ENCODE data around the gene SPATC1L.

Gene SPATC1L

DNA sequence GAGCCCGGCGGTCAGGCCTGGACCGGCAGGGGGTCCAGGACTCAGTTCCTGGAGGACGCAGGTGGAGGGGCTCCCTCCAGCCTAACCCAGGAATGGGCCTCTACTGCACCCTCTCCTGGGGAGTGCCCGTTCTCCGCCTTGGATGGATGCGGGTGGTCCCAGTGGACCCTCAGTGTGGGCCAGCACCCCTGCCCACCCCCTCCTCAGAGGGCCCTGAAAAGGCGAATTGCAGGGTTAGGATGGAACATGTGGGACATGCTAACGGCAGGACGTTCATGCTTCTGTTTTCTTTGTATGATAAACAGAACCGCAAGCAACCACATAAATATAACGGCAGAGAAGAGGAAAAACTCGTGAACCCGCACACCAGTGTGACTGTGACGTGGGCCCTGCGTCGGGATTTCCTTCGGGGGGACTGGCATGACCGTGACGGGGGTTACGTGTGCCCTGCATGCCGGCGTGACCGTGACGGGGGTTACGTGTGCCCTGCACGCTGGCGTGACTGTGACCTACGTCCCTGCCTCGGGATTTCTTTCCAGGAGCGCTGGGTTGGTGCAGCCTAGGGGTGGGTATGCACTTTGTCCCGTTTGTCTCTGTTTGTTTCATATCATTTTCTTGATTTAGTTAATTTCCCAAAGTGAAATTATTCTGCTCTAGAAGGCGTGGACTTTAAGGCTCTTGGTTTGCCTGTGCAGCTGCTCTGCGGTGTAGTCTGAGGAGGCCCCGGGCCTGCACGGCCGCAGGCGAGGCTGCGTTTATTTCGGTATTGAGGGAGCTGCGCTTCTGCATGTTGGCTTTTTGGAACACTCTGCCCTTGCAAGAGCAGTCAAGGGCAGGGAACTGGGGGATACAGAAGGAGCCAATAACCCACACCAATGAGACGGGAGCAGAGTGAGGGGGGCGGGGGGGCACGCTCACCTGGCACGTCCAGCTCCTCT lies 32.0 kb downstream of the SPATC1L start:
- no peak for DNase-seq (ENCODE audit: low spot score)
- TF ChIP-seq, protein P1, sequence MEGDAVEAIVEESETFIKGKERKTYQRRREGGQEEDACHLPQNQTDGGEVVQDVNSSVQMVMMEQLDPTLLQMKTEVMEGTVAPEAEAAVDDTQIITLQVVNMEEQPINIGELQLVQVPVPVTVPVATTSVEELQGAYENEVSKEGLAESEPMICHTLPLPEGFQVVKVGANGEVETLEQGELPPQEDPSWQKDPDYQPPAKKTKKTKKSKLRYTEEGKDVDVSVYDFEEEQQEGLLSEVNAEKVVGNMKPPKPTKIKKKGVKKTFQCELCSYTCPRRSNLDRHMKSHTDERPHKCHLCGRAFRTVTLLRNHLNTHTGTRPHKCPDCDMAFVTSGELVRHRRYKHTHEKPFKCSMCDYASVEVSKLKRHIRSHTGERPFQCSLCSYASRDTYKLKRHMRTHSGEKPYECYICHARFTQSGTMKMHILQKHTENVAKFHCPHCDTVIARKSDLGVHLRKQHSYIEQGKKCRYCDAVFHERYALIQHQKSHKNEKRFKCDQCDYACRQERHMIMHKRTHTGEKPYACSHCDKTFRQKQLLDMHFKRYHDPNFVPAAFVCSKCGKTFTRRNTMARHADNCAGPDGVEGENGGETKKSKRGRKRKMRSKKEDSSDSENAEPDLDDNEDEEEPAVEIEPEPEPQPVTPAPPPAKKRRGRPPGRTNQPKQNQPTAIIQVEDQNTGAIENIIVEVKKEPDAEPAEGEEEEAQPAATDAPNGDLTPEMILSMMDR (IDR thresholded peaks at IDR 0.05; ENCODE audit: extremely low read depth, insufficient read depth, missing control alignments) = no peak
- in situ Hi-C loops (cut with MboI; ENCODE audit: low pct_unique_long_range_greater_than_20kb, low sequenced_read_pairs, unreplicated experiment) = no loop called here

DNA sequence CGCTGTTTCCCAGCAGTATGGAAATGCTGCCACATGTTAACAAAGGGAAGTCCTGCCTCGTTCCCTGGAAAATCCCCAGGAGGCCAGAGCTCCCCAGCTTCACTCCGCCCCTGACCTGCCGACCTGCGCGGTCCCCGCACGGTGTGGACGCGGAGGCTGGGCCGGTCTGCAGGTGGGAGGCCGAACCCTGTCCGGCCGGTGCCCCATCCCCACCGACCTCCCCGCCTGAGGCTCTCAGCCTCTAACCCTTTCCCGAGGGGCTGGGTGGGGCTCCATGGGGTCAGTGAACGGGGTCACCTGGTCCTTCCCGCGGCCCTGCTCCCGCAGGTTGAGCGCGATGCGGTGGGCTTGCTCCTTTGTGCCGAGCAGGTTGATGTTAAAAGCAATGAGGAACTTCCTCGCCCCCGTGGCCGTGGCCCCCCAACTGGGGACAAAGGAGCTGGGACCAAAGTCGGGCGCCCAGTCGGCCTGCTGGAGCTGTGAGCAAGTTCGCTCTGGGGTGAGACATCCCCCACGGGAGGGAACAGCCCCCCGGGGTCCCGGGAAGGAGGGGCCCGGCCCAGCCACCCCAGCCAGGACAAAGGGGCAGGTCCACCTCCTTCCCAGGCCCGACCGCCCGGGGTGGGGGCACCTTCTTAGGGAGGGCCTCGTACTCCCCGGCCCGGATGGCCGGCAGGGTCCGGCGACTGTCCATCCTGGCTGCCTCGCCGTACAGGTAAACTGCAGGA lies 32.8 kb downstream of the SPATC1L start:
- in situ Hi-C loops (cut with MboI; ENCODE audit: low pct_unique_long_range_greater_than_20kb, low sequenced_read_pairs, unreplicated experiment) = no loop called here
- TF ChIP-seq, protein P1 (IDR thresholded peaks at IDR 0.05; ENCODE audit: extremely low read depth, insufficient read depth, missing control alignments) = no peak
- no peak for DNase-seq (ENCODE audit: low spot score)

DNA sequence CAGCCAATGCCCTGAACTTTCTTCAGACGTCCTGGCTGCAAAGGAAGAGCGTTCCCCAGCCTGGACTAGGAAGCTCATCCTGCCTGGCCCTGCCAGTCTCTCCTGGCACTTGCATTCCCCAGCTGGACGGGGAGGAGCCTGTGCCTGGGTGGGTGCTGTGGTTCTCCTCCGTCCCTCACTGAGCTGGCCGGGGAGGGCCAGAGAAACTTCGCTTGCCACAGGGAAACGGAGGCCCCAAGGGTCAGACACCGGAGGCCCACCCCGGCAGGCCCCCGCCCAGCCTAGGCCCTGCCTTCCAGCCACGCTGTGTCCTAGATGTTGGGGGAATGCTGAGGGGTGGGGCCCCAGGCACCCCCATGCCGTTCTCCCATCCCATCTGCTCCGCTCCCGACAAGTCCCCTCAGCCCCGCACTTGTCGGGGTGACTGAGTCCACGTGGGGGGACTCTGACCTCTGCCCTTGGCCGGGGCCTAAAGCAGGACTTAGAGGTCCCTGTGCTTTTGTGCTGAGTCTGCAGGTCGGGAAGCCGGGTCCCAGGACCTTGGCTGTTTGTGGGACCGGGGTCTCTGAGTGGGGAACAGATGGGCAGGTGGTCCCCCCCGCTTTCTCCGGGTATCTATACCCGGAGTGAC lies 33.7 kb downstream of the SPATC1L start:
- DNase-seq (ENCODE audit: low spot score) = no peak
- TF ChIP-seq, protein P1 (IDR thresholded peaks at IDR 0.05; ENCODE audit: extremely low read depth, insufficient read depth, missing control alignments) = no peak
- in situ Hi-C loops (cut with MboI; ENCODE audit: low pct_unique_long_range_greater_than_20kb, low sequenced_read_pairs, unreplicated experiment) = no loop called here

DNA sequence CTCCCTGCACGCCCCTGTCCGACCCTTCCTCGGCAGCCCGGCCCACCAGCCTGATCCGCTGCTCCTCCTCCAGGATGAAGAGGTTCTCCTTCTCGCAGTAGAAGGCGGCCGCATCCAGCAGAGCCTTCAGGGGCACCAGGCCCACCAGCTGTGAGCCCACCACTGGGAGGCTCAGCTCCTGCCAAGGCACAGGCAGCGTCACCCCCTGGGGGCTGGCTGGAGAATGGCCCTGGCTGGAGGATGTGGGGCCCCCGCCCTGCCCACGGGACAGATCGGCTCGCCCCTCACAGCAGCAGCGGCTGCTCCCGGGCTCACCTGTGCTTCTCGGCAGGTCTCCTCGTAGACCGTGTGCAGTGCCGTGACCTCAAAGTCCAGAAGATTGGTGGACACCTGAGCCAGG lies 34.2 kb downstream of the SPATC1L start:
- DNase-seq (ENCODE audit: low spot score) = no peak
- in situ Hi-C loops (cut with MboI; ENCODE audit: low pct_unique_long_range_greater_than_20kb, low sequenced_read_pairs, unreplicated experiment) = no loop called here

DNA sequence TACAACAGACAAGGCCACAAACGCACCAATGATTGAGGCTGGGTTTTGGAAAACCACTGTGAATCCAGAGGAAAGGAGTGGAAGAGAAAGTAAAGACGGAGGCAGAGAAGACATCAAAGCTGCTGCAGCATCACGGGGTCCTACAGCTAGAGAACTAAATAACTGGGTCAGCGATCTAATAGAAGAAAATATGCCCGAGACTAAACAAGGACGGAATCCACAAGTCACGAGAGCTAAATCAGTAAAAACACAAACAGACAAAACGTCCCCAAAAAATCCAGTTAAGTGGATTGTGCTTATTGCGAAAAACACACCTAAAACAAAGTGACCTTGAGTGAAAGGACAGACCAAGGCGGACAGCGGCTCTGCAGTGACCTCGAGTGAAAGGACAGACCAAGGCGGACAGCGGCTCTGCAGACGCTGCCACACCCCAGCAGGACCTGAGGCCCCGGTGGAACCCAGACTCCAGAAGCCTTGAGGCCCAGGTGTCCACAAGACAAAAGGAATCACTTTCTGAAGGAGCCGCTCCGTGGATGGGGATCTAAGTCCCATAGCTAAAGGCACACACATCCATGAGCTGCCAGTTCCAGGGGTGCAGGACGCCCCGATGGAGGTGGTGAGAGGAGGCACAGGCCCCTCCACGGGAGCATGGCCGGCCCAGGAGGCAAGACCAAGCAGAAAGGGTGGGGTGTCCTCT lies 34.9 kb downstream of the SPATC1L start:
- in situ Hi-C loops (cut with MboI; ENCODE audit: low pct_unique_long_range_greater_than_20kb, low sequenced_read_pairs, unreplicated experiment) = no loop called here
- DNase-seq (ENCODE audit: low spot score) = no peak
- TF ChIP-seq, protein P1 (IDR thresholded peaks at IDR 0.05; ENCODE audit: extremely low read depth, insufficient read depth, missing control alignments) = no peak

More for the DNA sequence above, 34.2 kb downstream of the SPATC1L start:
- TF ChIP-seq, protein P1 (IDR thresholded peaks at IDR 0.05; ENCODE audit: extremely low read depth, insufficient read depth, missing control alignments) = no peak

DNA sequence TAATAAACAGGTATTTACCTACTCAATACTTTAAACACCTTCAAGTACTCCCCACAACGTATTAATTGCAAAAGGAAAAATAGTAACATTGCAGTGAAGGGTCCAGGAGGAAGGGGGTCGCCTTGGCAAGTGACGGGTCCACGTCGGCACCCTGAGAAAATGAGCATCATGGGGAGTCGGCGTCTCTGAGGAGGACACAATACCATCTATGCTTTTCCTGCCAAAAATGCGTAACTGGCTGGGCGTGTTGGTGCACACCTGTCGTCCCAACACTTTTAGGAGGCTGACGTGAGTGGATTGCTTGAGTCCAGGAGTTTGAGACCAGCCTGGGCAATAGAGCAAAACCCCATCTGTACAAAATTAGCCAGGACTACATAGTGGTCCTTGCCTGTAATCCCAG lies 36.2 kb downstream of the SPATC1L start:
- no peak for DNase-seq (ENCODE audit: low spot score)
- in situ Hi-C loops (cut with MboI; ENCODE audit: low pct_unique_long_range_greater_than_20kb, low sequenced_read_pairs, unreplicated experiment) = no loop called here

More for the DNA sequence above, 36.2 kb downstream of the SPATC1L start:
- TF ChIP-seq, protein P1 (IDR thresholded peaks at IDR 0.05; ENCODE audit: extremely low read depth, insufficient read depth, missing control alignments) = no peak
